ENCODE results near the gene CHKB. TPM values are rescaled to one million over a fixed set of nuclear protein-coding genes. Genes with fewer than 3 reads are reported as not detected.

CHKB gene
- total RNA-seq, 2 experiments from 2014 or later = 55.6 to 60.3 TPM

- no peak overlapping the region for H3K4me3 Mint-ChIP-seq
- no peak for ATAC-seq
- intact Hi-C loops (cut with micrococcal nuclease) = no loop called here
- no peak for DNase-seq
- H3K36me3 Mint-ChIP-seq (ENCODE audit: low read depth) = no peaks in the 10 kb centered on the region
- H3K9me3 Mint-ChIP-seq = no peaks in the 10 kb centered on the region
- no peak for TF ChIP-seq CTCF (IDR thresholded peaks at IDR 0.05)
- H3K27me3 Mint-ChIP-seq = no peaks in the 10 kb centered on the region
- POLR2A ChIA-PET = interaction anchor here (0.9 to 1.0 kb wide), 3 partner anchors 9 to 36 kb away, joined by 3 to 4 read pairs (median 3); no protein-coding TSS in a partner anchor
- CTCF ChIA-PET = interaction anchor here (0.8 to 2.2 kb wide), 4 partner anchors 10 to 34 kb away, joined by 3 to 9 read pairs (median 4); partner anchors contain the start of genes KLHDC7B and SCO2
- no peak overlapping the region for H3K27ac Mint-ChIP-seq
- H3K4me1 Mint-ChIP-seq (ENCODE audit: low read depth) = peaks cover 15% of the 10 kb centered on the region
Observed at GRCh38 chr22:50560034-50560433, 22.6 kb downstream of the CHKB start.

GRCh38 chr22:50556703-50557102 lies 25.9 kb downstream of the CHKB start:
- ATAC-seq = no peak
- Mint-ChIP-seq H3K4me3 (no peak overlapping the region), H3K27ac (no peak overlapping the region), H3K9me3 (no peaks in the 10 kb centered on the region), H3K36me3 (ENCODE audit: low read depth) (no peaks in the 10 kb centered on the region), H3K4me1 (ENCODE audit: low read depth) (peaks cover 8% of the 10 kb centered on the region), H3K27me3 (no peaks in the 10 kb centered on the region)
- POLR2A ChIA-PET = interaction anchor here (0.8 to 4.1 kb wide), 6 partner anchors 9 to 32 kb away, joined by 3 to 17 read pairs (median 4); partner anchors contain the start of genes KLHDC7B and SCO2
- intact Hi-C loops (cut with micrococcal nuclease) = no loop called here
- CTCF ChIA-PET = interaction anchor here (0.7 to 2.7 kb wide), 4 partner anchors 8 to 31 kb away, joined by 6 to 11 read pairs (median 6); partner anchors contain the start of gene SCO2
- no peak for DNase-seq
- TF ChIP-seq CTCF (IDR thresholded peaks at IDR 0.05) = no peak

- no peaks in the 10 kb centered on the region for H3K36me3 Mint-ChIP-seq (ENCODE audit: low read depth)
- ChIA-PET POLR2A (interaction anchor here (1.3 kb wide), 1 partner anchor 18 kb away, joined by 4 read pairs; no protein-coding TSS in a partner anchor), CTCF (interaction anchor here (0.8 to 1.9 kb wide), 3 partner anchors 10 to 68 kb away, joined by 4 to 5 read pairs (median 4); partner anchors contain the start of genes SCO2 and SYCE3)
- H3K4me1 Mint-ChIP-seq (ENCODE audit: low read depth) = peaks cover 12% of the 10 kb centered on the region
- H3K27me3 Mint-ChIP-seq = no peaks in the 10 kb centered on the region
- no peaks in the 10 kb centered on the region for H3K9me3 Mint-ChIP-seq
- no peak for ATAC-seq
- DNase-seq = no peak
- no peak overlapping the region for H3K27ac Mint-ChIP-seq
- intact Hi-C loops (cut with micrococcal nuclease) = no loop called here
- TF ChIP-seq CTCF (IDR thresholded peaks at IDR 0.05) = no peak
- no peak overlapping the region for H3K4me3 Mint-ChIP-seq
Observed at GRCh38 chr22:50553310-50553709, 29.3 kb downstream of the CHKB start.

GRCh38 chr22:50551160-50551752 lies 31.4 kb downstream of the CHKB start:
- intact Hi-C loops (cut with micrococcal nuclease) = no loop called here
- no peaks in the 10 kb centered on the region for H3K27me3 Mint-ChIP-seq
- no peaks in the 10 kb centered on the region for H3K36me3 Mint-ChIP-seq (ENCODE audit: low read depth)
- no peak for TF ChIP-seq CTCF (IDR thresholded peaks at IDR 0.05)
- H3K4me1 Mint-ChIP-seq (ENCODE audit: low read depth) = peaks cover 17% of the 10 kb centered on the region
- DNase-seq (no peak), ATAC-seq (no peak)
- ChIA-PET POLR2A (interaction anchor here (0.9 to 5.7 kb wide), 7 partner anchors 9 to 77 kb away, joined by 3 to 43 read pairs (median 4); partner anchors contain the start of genes ARSA, CHKB, SCO2 and SYCE3), CTCF (interaction anchor here (2.9 to 3.0 kb wide), 2 partner anchors 12 to 26 kb away, joined by 15 to 17 read pairs; partner anchors contain the start of genes SCO2 and SYCE3)
- H3K4me3 Mint-ChIP-seq = no peak overlapping the region
- no peak overlapping the region for H3K27ac Mint-ChIP-seq
- no peaks in the 10 kb centered on the region for H3K9me3 Mint-ChIP-seq

- Mint-ChIP-seq H3K4me1 (ENCODE audit: low read depth) (peaks cover 25% of the 10 kb centered on the region), H3K9me3 (no peaks in the 10 kb centered on the region), H3K27ac (peak overlapping the region; percentile 75), H3K27me3 (no peaks in the 10 kb centered on the region), H3K4me3 (peak overlapping the region; percentile 80), H3K36me3 (ENCODE audit: low read depth) (no peaks in the 10 kb centered on the region)
- ChIA-PET POLR2A (interaction anchor here (0.9 to 5.7 kb wide), 8 partner anchors 9 to 77 kb away, joined by 3 to 43 read pairs (median 4); partner anchors contain the start of genes ARSA, CHKB, SCO2 and SYCE3), CTCF (interaction anchor here (1.0 to 3.0 kb wide), 4 partner anchors 8 to 70 kb away, joined by 4 to 17 read pairs (median 13); partner anchors contain the start of genes SCO2 and SYCE3)
- intact Hi-C loops (cut with micrococcal nuclease) = no loop called here
- no peak for TF ChIP-seq CTCF (IDR thresholded peaks at IDR 0.05)
- ATAC-seq = no peak
- DNase-seq = no peak
Observed at GRCh38 chr22:50550395-50550794, 32.3 kb downstream of the CHKB start.

Measured in activated CD8-positive, alpha-beta T cell treated with anti-CD3 and anti-CD28 coated beads for 36 hours (primary cell).